ENCODE results near the gene LUZP2. TPM values are rescaled to one million over a fixed set of nuclear protein-coding genes. Genes with fewer than 3 reads are reported as not detected.

LUZP2 gene
- polyA plus RNA-seq, 1 donor = 2.8 TPM

GRCh38 chr11:24704716-24705115 is 207.9 kb downstream of the LUZP2 start:
- no peaks in the 10 kb centered on the region for H3K9me3 ChIP-seq (ENCODE audit: control insufficient read depth, low read depth, low read length)
- H3K4me1 ChIP-seq (ENCODE audit: control insufficient read depth, insufficient read depth, low read length) = no peaks in the 10 kb centered on the region
- no peak for DNase-seq

GRCh38 chr11:24705474-24705873 is 208.6 kb downstream of the LUZP2 start:
- Histone ChIP-seq H3K27ac (ENCODE audit: low read length) (no peak overlapping the region), H3K27me3 (ENCODE audit: control insufficient read depth, insufficient read depth, low read length) (no peaks in the 10 kb centered on the region), H3K36me3 (ENCODE audit: control insufficient read depth, insufficient read depth, low read length) (no peaks in the 10 kb centered on the region), H3K9me3 (ENCODE audit: control insufficient read depth, low read depth, low read length) (no peaks in the 10 kb centered on the region), H3K4me3 (ENCODE audit: low read length) (no peak overlapping the region), H3K4me1 (ENCODE audit: control insufficient read depth, insufficient read depth, low read length) (no peaks in the 10 kb centered on the region)
- no peak for DNase-seq

More at GRCh38 chr11:24704716-24705115, 207.9 kb downstream of the LUZP2 start:
- Histone ChIP-seq H3K27ac (ENCODE audit: low read length) (no peak overlapping the region), H3K4me3 (ENCODE audit: low read length) (no peak overlapping the region), H3K27me3 (ENCODE audit: control insufficient read depth, insufficient read depth, low read length) (no peaks in the 10 kb centered on the region), H3K36me3 (ENCODE audit: control insufficient read depth, insufficient read depth, low read length) (no peaks in the 10 kb centered on the region)

GRCh38 chr11:24708616-24709015 is 211.8 kb downstream of the LUZP2 start:
- Histone ChIP-seq H3K4me1 (ENCODE audit: control insufficient read depth, insufficient read depth, low read length) (no peaks in the 10 kb centered on the region), H3K27me3 (ENCODE audit: control insufficient read depth, insufficient read depth, low read length) (no peaks in the 10 kb centered on the region), H3K36me3 (ENCODE audit: control insufficient read depth, insufficient read depth, low read length) (no peaks in the 10 kb centered on the region), H3K9me3 (ENCODE audit: control insufficient read depth, low read depth, low read length) (no peaks in the 10 kb centered on the region), H3K27ac (ENCODE audit: low read length) (no peak overlapping the region), H3K4me3 (ENCODE audit: low read length) (no peak overlapping the region)
- DNase-seq = no peak
- WGBS (ENCODE audit: insufficient coverage, low lambda C conversion rate) = 100% methylated on average over 1 of the region's 1 CpG

- Histone ChIP-seq H3K9me3 (ENCODE audit: control insufficient read depth, low read depth, low read length) (no peaks in the 10 kb centered on the region), H3K4me1 (ENCODE audit: control insufficient read depth, insufficient read depth, low read length) (no peaks in the 10 kb centered on the region), H3K27ac (ENCODE audit: low read length) (no peak overlapping the region), H3K36me3 (ENCODE audit: control insufficient read depth, insufficient read depth, low read length) (no peaks in the 10 kb centered on the region), H3K4me3 (ENCODE audit: low read length) (no peak overlapping the region), H3K27me3 (ENCODE audit: control insufficient read depth, insufficient read depth, low read length) (no peaks in the 10 kb centered on the region)
- DNase-seq = no peak
- WGBS (ENCODE audit: insufficient coverage, low lambda C conversion rate) = no CpG with 5 or more reads among the region's 2 CpGs
These were observed 213.2 kb downstream of the LUZP2 start for GRCh38 chr11:24709928-24710565.

- Histone ChIP-seq H3K4me3 (ENCODE audit: low read length) (no peak overlapping the region), H3K9me3 (ENCODE audit: control insufficient read depth, low read depth, low read length) (no peaks in the 10 kb centered on the region), H3K27ac (ENCODE audit: low read length) (no peak overlapping the region), H3K4me1 (ENCODE audit: control insufficient read depth, insufficient read depth, low read length) (no peaks in the 10 kb centered on the region), H3K36me3 (ENCODE audit: control insufficient read depth, insufficient read depth, low read length) (no peaks in the 10 kb centered on the region), H3K27me3 (ENCODE audit: control insufficient read depth, insufficient read depth, low read length) (no peaks in the 10 kb centered on the region)
- no CpG with 5 or more reads among the region's 1 CpG for WGBS (ENCODE audit: insufficient coverage, low lambda C conversion rate)
- no peak for DNase-seq
These were observed 217.7 kb downstream of the LUZP2 start for GRCh38 chr11:24714601-24715000.

- Histone ChIP-seq H3K27me3 (ENCODE audit: control insufficient read depth, insufficient read depth, low read length) (no peaks in the 10 kb centered on the region), H3K4me1 (ENCODE audit: control insufficient read depth, insufficient read depth, low read length) (no peaks in the 10 kb centered on the region)
These were observed 219.6 kb downstream of the LUZP2 start for GRCh38 chr11:24716403-24716802.

GRCh38 chr11:24723231-24723630 is 226.4 kb downstream of the LUZP2 start:
- DNase-seq = no peak
- 89% methylated on average over 3 of the region's 5 CpGs for WGBS (ENCODE audit: insufficient coverage, low lambda C conversion rate)
- no peaks in the 10 kb centered on the region for H3K9me3 ChIP-seq (ENCODE audit: control insufficient read depth, low read depth, low read length)
- H3K27ac ChIP-seq (ENCODE audit: low read length) = no peak overlapping the region
- no peaks in the 10 kb centered on the region for H3K36me3 ChIP-seq (ENCODE audit: control insufficient read depth, insufficient read depth, low read length)
- no peak overlapping the region for H3K4me3 ChIP-seq (ENCODE audit: low read length)
- no peaks in the 10 kb centered on the region for H3K27me3 ChIP-seq (ENCODE audit: control insufficient read depth, insufficient read depth, low read length)
- H3K4me1 ChIP-seq (ENCODE audit: control insufficient read depth, insufficient read depth, low read length) = no peaks in the 10 kb centered on the region

More at GRCh38 chr11:24716403-24716802, 219.6 kb downstream of the LUZP2 start:
- H3K9me3 ChIP-seq (ENCODE audit: control insufficient read depth, low read depth, low read length) = no peaks in the 10 kb centered on the region
- no peak overlapping the region for H3K4me3 ChIP-seq (ENCODE audit: low read length)
- no peak for DNase-seq
- H3K27ac ChIP-seq (ENCODE audit: low read length) = no peak overlapping the region
- no CpG with 5 or more reads among the region's 5 CpGs for WGBS (ENCODE audit: insufficient coverage, low lambda C conversion rate)
- H3K36me3 ChIP-seq (ENCODE audit: control insufficient read depth, insufficient read depth, low read length) = no peaks in the 10 kb centered on the region

- no CpG with 5 or more reads among the region's 1 CpG for WGBS (ENCODE audit: insufficient coverage, low lambda C conversion rate)
- Histone ChIP-seq H3K27ac (ENCODE audit: low read length) (no peak overlapping the region), H3K4me1 (ENCODE audit: control insufficient read depth, insufficient read depth, low read length) (no peaks in the 10 kb centered on the region), H3K27me3 (ENCODE audit: control insufficient read depth, insufficient read depth, low read length) (no peaks in the 10 kb centered on the region), H3K36me3 (ENCODE audit: control insufficient read depth, insufficient read depth, low read length) (no peaks in the 10 kb centered on the region), H3K9me3 (ENCODE audit: control insufficient read depth, low read depth, low read length) (no peaks in the 10 kb centered on the region), H3K4me3 (ENCODE audit: low read length) (no peak overlapping the region)
- no peak for DNase-seq
These were observed 234.7 kb downstream of the LUZP2 start for GRCh38 chr11:24731554-24731953.

- no peak overlapping the region for H3K4me3 ChIP-seq (ENCODE audit: low read length)
- no peaks in the 10 kb centered on the region for H3K4me1 ChIP-seq (ENCODE audit: control insufficient read depth, insufficient read depth, low read length)
- H3K27me3 ChIP-seq (ENCODE audit: control insufficient read depth, insufficient read depth, low read length) = no peaks in the 10 kb centered on the region
- H3K36me3 ChIP-seq (ENCODE audit: control insufficient read depth, insufficient read depth, low read length) = no peaks in the 10 kb centered on the region
- H3K9me3 ChIP-seq (ENCODE audit: control insufficient read depth, low read depth, low read length) = no peaks in the 10 kb centered on the region
- no peak overlapping the region for H3K27ac ChIP-seq (ENCODE audit: low read length)
- DNase-seq = no peak
- no CpG with 5 or more reads among the region's 3 CpGs for WGBS (ENCODE audit: insufficient coverage, low lambda C conversion rate)
These were observed 237.9 kb downstream of the LUZP2 start for GRCh38 chr11:24734742-24735237.

GRCh38 chr11:24738972-24739371 is 242.1 kb downstream of the LUZP2 start:
- Histone ChIP-seq H3K36me3 (ENCODE audit: control insufficient read depth, insufficient read depth, low read length) (no peaks in the 10 kb centered on the region), H3K27me3 (ENCODE audit: control insufficient read depth, insufficient read depth, low read length) (no peaks in the 10 kb centered on the region), H3K4me3 (ENCODE audit: low read length) (no peak overlapping the region), H3K27ac (ENCODE audit: low read length) (no peak overlapping the region), H3K9me3 (ENCODE audit: control insufficient read depth, low read depth, low read length) (no peaks in the 10 kb centered on the region), H3K4me1 (ENCODE audit: control insufficient read depth, insufficient read depth, low read length) (no peaks in the 10 kb centered on the region)
- DNase-seq = no peak
- no CpG with 5 or more reads among the region's 2 CpGs for WGBS (ENCODE audit: insufficient coverage, low lambda C conversion rate)

GRCh38 chr11:24739637-24740036 is 242.8 kb downstream of the LUZP2 start:
- H3K36me3 ChIP-seq (ENCODE audit: control insufficient read depth, insufficient read depth, low read length) = no peaks in the 10 kb centered on the region
- no peak overlapping the region for H3K27ac ChIP-seq (ENCODE audit: low read length)
- H3K9me3 ChIP-seq (ENCODE audit: control insufficient read depth, low read depth, low read length) = no peaks in the 10 kb centered on the region
- no CpG with 5 or more reads among the region's 4 CpGs for WGBS (ENCODE audit: insufficient coverage, low lambda C conversion rate)
- no peaks in the 10 kb centered on the region for H3K4me1 ChIP-seq (ENCODE audit: control insufficient read depth, insufficient read depth, low read length)
- no peak overlapping the region for H3K4me3 ChIP-seq (ENCODE audit: low read length)
- no peak for DNase-seq
- H3K27me3 ChIP-seq (ENCODE audit: control insufficient read depth, insufficient read depth, low read length) = no peaks in the 10 kb centered on the region
